Hypothalamus (tissue), 51 donors: ENCODE measurements around the gene ZNF322.
"Not testable (repeated sequence)": the region's sequence is repeated elsewhere in the genome, so short reads cannot be mapped to it uniquely, and the experiment has no call there.

Experiments used
- DNase-seq, 51 donors: peaks; one replicate each; lab custom pipeline; 2025; lab: John Stamatoyannopoulos, UW

The ZNF322 gene

GRCh38 chr6:26659042-26659999, at the start of gene ZNF322:
Gene ZNF322, minus strand, starts transcription at chr6:26659746. Its CDS starts 21,193 bp downstream, at chr6:26638553.
- DNase-seq: peak; percentile 72 to 98 (median 93)

GRCh38 chr6:26705780-26706179, 46.2 kb upstream of the ZNF322 start:
- DNase-seq: not testable (repeated sequence)

- DNase-seq: not testable (repeated sequence)
Observed at GRCh38 chr6:26705352-26705751, 45.8 kb upstream of the ZNF322 start.

GRCh38 chr6:26701023-26701747, 41.6 kb upstream of the ZNF322 start:
- DNase-seq: not testable (repeated sequence)

- not testable (repeated sequence) for DNase-seq
Observed at GRCh38 chr6:26697496-26697895, 38.0 kb upstream of the ZNF322 start.

GRCh38 chr6:26689324-26689947, 29.9 kb upstream of the ZNF322 start:
- not testable (repeated sequence) for DNase-seq

- DNase-seq: not testable (repeated sequence)
Observed at GRCh38 chr6:26682435-26683042, 23.0 kb upstream of the ZNF322 start.

GRCh38 chr6:26673287-26673686, 13.7 kb upstream of the ZNF322 start:
- not testable (repeated sequence) for DNase-seq

GRCh38 chr6:26670558-26670957, 11.0 kb upstream of the ZNF322 start:
- DNase-seq: not testable (repeated sequence)

GRCh38 chr6:26670003-26670402, 10.5 kb upstream of the ZNF322 start:
- DNase-seq: not testable (repeated sequence)

- peak in 1 of 51 donors; percentile 43 for DNase-seq
Observed at GRCh38 chr6:26660000-26660361, 435 bp upstream of the ZNF322 start.

- DNase-seq: no peak
Observed at GRCh38 chr6:26657256-26657655, 2.3 kb downstream of the ZNF322 start.

- no peak for DNase-seq
Observed at GRCh38 chr6:26653007-26653406, 6.5 kb downstream of the ZNF322 start.

- no peak for DNase-seq
Observed at GRCh38 chr6:26651133-26651781, 8.3 kb downstream of the ZNF322 start.

- DNase-seq: no peak
Observed at GRCh38 chr6:26646074-26646473, 13.5 kb downstream of the ZNF322 start.

- no peak for DNase-seq
Observed at GRCh38 chr6:26640806-26641205, 18.7 kb downstream of the ZNF322 start.

GRCh38 chr6:26629359-26629758, 30.2 kb downstream of the ZNF322 start:
- DNase-seq: no peak

GRCh38 chr6:26627843-26628242, 31.7 kb downstream of the ZNF322 start:
- DNase-seq: no peak

GRCh38 chr6:26624557-26624956, 35.0 kb downstream of the ZNF322 start:
- DNase-seq: no peak

GRCh38 chr6:26623339-26623859, 36.1 kb downstream of the ZNF322 start:
- no peak for DNase-seq
